Body of pancreas (tissue), 4 donors: Measurements from ENCODE around the gene HES5. TPM values are rescaled to one million over a fixed set of nuclear protein-coding genes. Genes with fewer than 3 reads are reported as not detected.
A peak's percentile ranks its signal among the peaks of the same experiment; 100 is the strongest.
"Not testable (repeated sequence)": the region's sequence is repeated elsewhere in the genome, so short reads cannot be mapped to it uniquely, and the experiment has no call there.

ENCODE experiments used
- ATAC-seq: fragments of 150-250 bp; one replicate; pipeline ENCODE4 v1.9.1; 2016
- DNase-seq, 4 donors: peaks; one replicate each; pipeline ENCODE4 v3.0.0-alpha.2; 2019
- H3K27ac ChIP-seq, 4 donors: fragments of 200-600 bp; sonication (generic); 1 replicate in 3 of 4; 2 replicates in 1 of 4; pipeline versions ENCODE4 v1.5.1 to v1.6.1; 2016 to 2019; ENCODE audit warnings: mild to moderate bottlenecking in 1 of 4, mixed read lengths in 1 of 4, moderate library complexity in 1 of 4
- H3K27me3 ChIP-seq, 2 donors: fragments of 200-600 bp; sonication (generic); one replicate each; pipeline ENCODE4 v1.6.0; 2016; ENCODE audit warnings: mild to moderate bottlenecking in 1 of 2
- H3K36me3 ChIP-seq, 2 donors: fragments of 200-600 bp; sonication (generic); replicated peaks in 1 of 2; 2 replicates each; pipeline ENCODE4 v1.5.1; 2016; ENCODE audit warnings: low read depth in 2 of 2; ENCODE audit not compliant: insufficient read depth in 1 of 2
- H3K4me1 ChIP-seq: fragments of 200-600 bp; sonication (generic); one replicate; pipeline ENCODE4 v1.6.0; 2016
- H3K4me3 ChIP-seq, 2 donors: fragments of 200-600 bp; sonication (generic); 1 replicate in 1 of 2; 2 replicates in 1 of 2; pipeline ENCODE4 v1.5.1; 2016 to 2019
- H3K9me3 ChIP-seq, 3 donors: fragments of 200-600 bp; sonication (generic); 1 replicate in 2 of 3; 2 replicates in 1 of 3; pipeline ENCODE4 v1.5.1; 2016
- POLR2A ChIP-seq, 3 donors: fragments of 450-650 bp; IDR thresholded peaks; one replicate each; pipeline ENCODE4 v1.6.1; 2016; ENCODE audit warnings: antibody characterized with exemption in 3 of 3, mild to moderate bottlenecking in 2 of 3
- WGBS, 2 donors: methylation state at CpG; one replicate each; pipeline ENCODE4 v1.1.5; 2017; 5-methylcytosine and 5-hydroxymethylcytosine counted together
- intact Hi-C: fragments of 100-400 bp; cut with DNase I; formaldehyde crosslinking; loops from one replicate; pipeline ENCODE4 v1.15.1; 2023
- total RNA-seq, 2 donors: library from RNA; depleted of rRNA; stranded (reverse); fragments of >200 nt; gene quantifications; one replicate each; pipeline ENCODE4 v1.1.0, GENCODE V29; 2016
- TF ChIP-seq, protein P1 (sequence below), 7 experiments: fragments of 450-650 bp in 4 of 7; fragments of 200-600 bp in 3 of 7; sonication (generic) in 3 of 7; IDR thresholded peaks; one replicate each; pipeline ENCODE4 v1.5.1; 2016 to 2019; ENCODE audit warnings: antibody characterized with exemption in 7 of 7

The HES5 gene, protein sequence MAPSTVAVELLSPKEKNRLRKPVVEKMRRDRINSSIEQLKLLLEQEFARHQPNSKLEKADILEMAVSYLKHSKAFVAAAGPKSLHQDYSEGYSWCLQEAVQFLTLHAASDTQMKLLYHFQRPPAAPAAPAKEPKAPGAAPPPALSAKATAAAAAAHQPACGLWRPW
- not detected for total RNA-seq

DNA sequence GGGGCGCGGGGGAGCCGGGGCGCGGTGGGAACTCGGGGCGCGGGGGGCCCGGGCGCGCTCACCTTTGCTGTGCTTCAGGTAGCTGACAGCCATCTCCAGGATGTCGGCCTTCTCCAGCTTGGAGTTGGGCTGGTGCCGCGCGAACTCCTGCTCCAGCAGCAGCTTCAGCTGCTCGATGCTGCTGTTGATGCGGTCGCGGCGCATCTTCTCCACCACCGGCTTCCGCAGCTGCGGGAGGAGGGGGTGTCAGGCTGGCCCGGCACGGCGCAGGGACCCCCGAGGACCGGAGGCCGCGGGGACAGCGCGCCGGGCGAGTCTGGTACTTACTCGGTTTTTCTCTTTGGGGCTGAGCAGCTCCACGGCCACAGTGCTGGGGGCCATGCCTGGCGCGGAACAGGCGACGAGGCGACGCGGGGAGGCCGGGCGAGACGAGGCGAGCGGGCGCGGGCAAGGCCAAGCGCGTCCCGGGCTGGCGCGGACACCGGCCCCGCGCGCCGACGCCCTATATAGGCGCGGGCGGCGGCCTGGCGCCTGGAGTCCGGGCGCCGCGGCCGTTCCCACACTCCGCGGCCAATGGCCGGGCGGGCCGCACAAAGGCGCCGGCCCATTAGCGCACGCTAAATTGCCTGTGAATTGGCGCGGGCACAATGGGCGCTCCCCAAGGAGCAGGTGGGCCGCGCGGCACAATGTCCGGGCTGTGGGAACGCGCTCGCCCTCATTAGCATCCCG is at the start of gene HES5:
TSS of gene HES5 (minus strand) at position 480 of the 729 bp plus-strand sequence. CDS start at position 381, 99 bp downstream.
- TF ChIP-seq POLR2A (IDR thresholded peaks at IDR 0.05), result no peak
- TF ChIP-seq, protein P1, sequence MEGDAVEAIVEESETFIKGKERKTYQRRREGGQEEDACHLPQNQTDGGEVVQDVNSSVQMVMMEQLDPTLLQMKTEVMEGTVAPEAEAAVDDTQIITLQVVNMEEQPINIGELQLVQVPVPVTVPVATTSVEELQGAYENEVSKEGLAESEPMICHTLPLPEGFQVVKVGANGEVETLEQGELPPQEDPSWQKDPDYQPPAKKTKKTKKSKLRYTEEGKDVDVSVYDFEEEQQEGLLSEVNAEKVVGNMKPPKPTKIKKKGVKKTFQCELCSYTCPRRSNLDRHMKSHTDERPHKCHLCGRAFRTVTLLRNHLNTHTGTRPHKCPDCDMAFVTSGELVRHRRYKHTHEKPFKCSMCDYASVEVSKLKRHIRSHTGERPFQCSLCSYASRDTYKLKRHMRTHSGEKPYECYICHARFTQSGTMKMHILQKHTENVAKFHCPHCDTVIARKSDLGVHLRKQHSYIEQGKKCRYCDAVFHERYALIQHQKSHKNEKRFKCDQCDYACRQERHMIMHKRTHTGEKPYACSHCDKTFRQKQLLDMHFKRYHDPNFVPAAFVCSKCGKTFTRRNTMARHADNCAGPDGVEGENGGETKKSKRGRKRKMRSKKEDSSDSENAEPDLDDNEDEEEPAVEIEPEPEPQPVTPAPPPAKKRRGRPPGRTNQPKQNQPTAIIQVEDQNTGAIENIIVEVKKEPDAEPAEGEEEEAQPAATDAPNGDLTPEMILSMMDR (IDR thresholded peaks at IDR 0.05), result no peak

DNA sequence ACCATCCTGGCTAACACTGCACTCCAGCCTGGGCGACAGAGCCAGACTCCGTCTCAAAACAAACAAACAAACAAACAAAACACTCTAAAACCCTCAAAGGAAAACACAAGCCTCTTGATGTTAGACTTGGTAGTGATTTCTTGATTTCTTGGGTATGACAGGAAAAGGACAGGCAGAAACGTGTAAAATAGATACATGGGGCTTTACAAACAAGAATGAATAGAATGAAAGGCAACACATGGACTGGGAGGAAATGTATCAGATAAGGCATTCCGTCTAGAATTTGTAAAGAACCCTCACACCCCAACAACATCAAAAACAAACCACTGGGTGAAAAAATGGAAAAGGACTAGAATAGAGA is 48.7 kb upstream of the HES5 start:
- Histone ChIP-seq H3K27me3 (no peaks in the 10 kb centered on the region), H3K9me3 (no peaks in the 10 kb centered on the region), H3K36me3 (no peaks in the 10 kb centered on the region), H3K27ac (peak overlapping the region; percentile 22 to 87 (median 76)), H3K4me3 (no peak overlapping the region), H3K4me1 (peaks cover 20% of the 10 kb centered on the region)
- intact Hi-C loops, result no loop called here
- no peak for TF ChIP-seq POLR2A (IDR thresholded peaks at IDR 0.05)
- TF ChIP-seq, protein P1 (IDR thresholded peaks at IDR 0.05), result no peak
- no peak for ATAC-seq
- WGBS, 2 donors, result 58 to 61% methylated on average over 4 of the region's 4 CpGs
- DNase-seq, result no peak

More for the DNA sequence above, at the start of gene HES5:
- intact Hi-C loops, result loop anchor here (10.0 kb wide), 1 partner anchor 55 kb away; the partner anchor contains the start of gene PRXL2B
- H3K27ac ChIP-seq, result peak within 1 kb of the TSS in 1 of 4 donors; percentile 30
- H3K27me3 ChIP-seq, result no peaks in the 10 kb centered on the region
- DNase-seq (peak in 1 of 4 donors; percentile 31), ATAC-seq (no peak)
- no peak within 1 kb of the TSS for H3K4me3 ChIP-seq
- peaks cover 56% of the 10 kb centered on the region for H3K4me1 ChIP-seq
- H3K36me3 ChIP-seq, result no peaks in the 10 kb centered on the region
- H3K9me3 ChIP-seq, result no peaks in the 10 kb centered on the region
- WGBS, 2 donors, result 3 to 12% methylated on average over 10 to 55 of the region's 91 CpGs

DNA sequence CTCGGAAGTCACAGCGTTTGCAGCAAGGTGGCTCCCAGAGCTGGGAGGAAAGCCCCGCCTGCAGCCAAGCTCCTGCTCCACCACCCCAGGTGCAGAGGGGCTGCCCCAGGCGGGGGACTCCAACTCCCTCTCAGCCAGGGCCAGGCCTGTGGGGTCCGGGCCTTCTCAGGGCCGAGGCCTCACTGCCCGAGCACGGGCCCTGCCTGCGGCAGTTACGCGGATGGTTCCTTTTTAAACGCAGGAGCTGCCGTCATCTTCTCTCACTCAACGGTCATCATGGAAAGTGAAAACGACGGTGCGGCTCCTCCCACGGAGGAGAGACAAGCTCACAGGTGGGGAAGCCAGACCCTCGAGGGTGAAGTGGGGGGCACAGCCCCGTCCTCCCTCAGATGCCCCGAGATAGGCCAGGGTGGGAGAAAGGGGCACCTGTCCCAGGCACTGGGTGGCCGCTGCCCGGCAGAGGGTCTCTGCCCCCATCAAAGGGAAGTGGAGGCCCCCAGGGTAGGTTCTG is 47.6 kb upstream of the HES5 start:
- peak overlapping the region; percentile 62 to 87 (median 76) for H3K27ac ChIP-seq
- H3K36me3 ChIP-seq, DNase-seq, H3K4me3 ChIP-seq, ATAC-seq, H3K9me3 ChIP-seq, intact Hi-C loops, H3K27me3 ChIP-seq: not testable (repeated sequence)
- WGBS, 2 donors, result 70 to 88% methylated on average over 9 to 21 of the region's 23 CpGs
- peaks cover 15% of the 10 kb centered on the region for H3K4me1 ChIP-seq

DNA sequence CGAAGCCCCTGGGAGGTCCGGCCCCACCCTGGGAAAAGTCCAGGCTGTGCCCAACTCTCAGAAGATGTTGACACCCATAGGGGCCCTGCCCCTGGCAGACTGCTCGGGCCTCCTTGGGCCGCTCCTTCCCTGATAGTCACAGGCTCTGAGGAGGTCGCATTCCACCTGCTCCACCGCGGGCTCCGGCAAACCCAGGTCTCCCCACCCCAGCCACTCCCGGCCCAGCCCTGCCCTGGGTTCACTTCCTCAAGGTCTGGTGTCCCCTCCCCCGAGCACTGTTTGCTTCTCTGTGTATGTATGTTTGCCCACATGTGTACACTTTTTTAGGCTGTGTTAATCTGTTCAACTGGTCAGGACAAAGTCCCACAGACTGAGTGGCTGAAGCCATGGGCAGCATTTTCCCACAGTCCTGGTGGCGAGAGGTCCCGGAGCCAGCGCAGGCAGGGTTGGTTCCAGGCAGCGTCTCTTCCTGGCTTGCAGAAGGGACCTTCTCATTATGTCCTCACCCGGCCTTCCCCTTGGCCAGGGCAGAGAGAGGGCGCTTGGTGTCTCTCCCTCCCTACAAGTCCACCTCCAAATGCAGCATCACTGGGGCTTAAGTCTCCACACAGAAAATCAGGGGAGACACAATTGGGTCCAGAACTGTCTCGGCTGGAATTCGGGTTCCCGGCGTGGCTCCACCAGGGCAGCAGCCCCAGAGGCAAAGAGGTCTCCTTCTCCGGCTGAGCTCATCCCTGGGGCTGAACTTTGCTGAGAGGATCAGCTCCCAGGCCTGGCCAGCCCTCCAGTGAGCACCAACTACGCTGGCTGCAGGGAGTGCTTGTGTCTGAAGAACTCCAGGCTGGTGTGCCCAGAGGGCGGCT is 46.0 kb upstream of the HES5 start:
- ATAC-seq (peak; percentile 10), DNase-seq (peak in 3 of 4 donors; percentile 52 to 60 (median 55))
- H3K27ac ChIP-seq, result peak overlapping the region in 3 of 4 donors; percentile 20 to 44 (median 22)
- 28 to 43% methylated on average over 8 to 23 of the region's 23 CpGs for WGBS, 2 donors
- no peaks in the 10 kb centered on the region for H3K27me3 ChIP-seq
- TF ChIP-seq POLR2A (IDR thresholded peaks at IDR 0.05), result no peak
- TF ChIP-seq, protein P1 (IDR thresholded peaks at IDR 0.05), result no peak
- intact Hi-C loops, result no loop called here
- no peaks in the 10 kb centered on the region for H3K36me3 ChIP-seq
- no peaks in the 10 kb centered on the region for H3K9me3 ChIP-seq
- H3K4me1 ChIP-seq, result peaks cover 15% of the 10 kb centered on the region
- H3K4me3 ChIP-seq, result no peak overlapping the region

DNA sequence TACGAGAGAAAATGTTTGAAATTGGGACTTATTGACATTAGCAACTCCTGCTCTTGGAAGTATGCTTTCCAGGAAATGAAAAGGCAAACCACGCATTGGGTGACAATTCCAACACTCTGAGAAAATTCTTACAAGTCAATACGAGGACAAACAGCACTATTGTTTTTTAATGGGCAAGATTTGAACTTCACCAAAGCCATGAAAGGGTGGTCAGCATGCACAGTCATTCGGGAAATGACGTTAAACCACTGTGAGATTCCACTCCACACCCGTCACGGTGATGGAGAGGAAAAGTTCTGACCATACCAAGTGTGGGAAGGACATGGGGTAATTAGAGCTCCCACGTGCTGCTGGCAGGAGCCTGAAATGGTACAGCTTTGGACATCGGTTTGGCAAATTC is 44.3 kb upstream of the HES5 start:
- ATAC-seq (no peak), DNase-seq (no peak)
- H3K27me3 ChIP-seq, result no peaks in the 10 kb centered on the region
- no peak overlapping the region for H3K4me3 ChIP-seq
- no peaks in the 10 kb centered on the region for H3K36me3 ChIP-seq
- H3K27ac ChIP-seq, result no peak overlapping the region
- TF ChIP-seq POLR2A (IDR thresholded peaks at IDR 0.05), result no peak
- TF ChIP-seq, protein P1 (IDR thresholded peaks at IDR 0.05), result no peak
- 69 to 73% methylated on average over 9 of the region's 9 CpGs for WGBS, 2 donors
- H3K9me3 ChIP-seq, result no peaks in the 10 kb centered on the region
- peaks cover 15% of the 10 kb centered on the region for H3K4me1 ChIP-seq
- intact Hi-C loops, result no loop called here
